Ascending aorta (tissue), 2 donors: Measurements from ENCODE around the gene ADH7. TPM values are rescaled to one million over a fixed set of nuclear protein-coding genes. Genes with fewer than 3 reads are reported as not detected.
A peak's percentile ranks its signal among the peaks of the same experiment; 100 is the strongest.

Experiments
- DNase-seq, 2 donors: peaks; one replicate each; pipeline ENCODE4 v3.0.0-alpha.2; 2019; ENCODE audit warnings: low spot score in 2 of 2
- H3K27ac ChIP-seq, 2 donors: fragments of 200-600 bp; sonication (generic); one replicate each; pipeline ENCODE4 v1.5.1; 2016 to 2017; ENCODE audit warnings: mild to moderate bottlenecking in 1 of 2
- H3K27me3 ChIP-seq: fragments of 200-600 bp; sonication (generic); one replicate; pipeline ENCODE4 v1.5.1; 2017
- H3K36me3 ChIP-seq, 2 donors: fragments of 200-600 bp; sonication (generic); one replicate each; pipeline ENCODE4 v1.5.1; 2016
- H3K4me1 ChIP-seq, 2 donors: fragments of 200-600 bp; sonication (generic); one replicate each; pipeline ENCODE4 v1.5.1; 2016 to 2017; ENCODE audit warnings: mild to moderate bottlenecking in 1 of 2
- H3K4me3 ChIP-seq, 2 donors: fragments of 200-600 bp; sonication (generic); one replicate each; pipeline ENCODE4 v1.5.1; 2016 to 2017; ENCODE audit warnings: mild to moderate bottlenecking in 1 of 2
- H3K9me3 ChIP-seq, 2 donors: fragments of 200-600 bp; sonication (generic); one replicate each; pipeline ENCODE4 v1.5.1; 2016
- CTCF ChIP-seq, 3 experiments: fragments of 200-600 bp in 2 of 3; fragments of 450-650 bp in 1 of 3; sonication (generic) in 2 of 3; IDR thresholded peaks; one replicate each; pipeline ENCODE4 v1.5.1; 2016 to 2019; ENCODE audit warnings: antibody characterized with exemption in 3 of 3, mild to moderate bottlenecking in 1 of 3, moderate library complexity in 1 of 3
- intact Hi-C: fragments of 100-400 bp; cut with DNase I; formaldehyde crosslinking; loops from one replicate; pipeline ENCODE4 v1.15.1; 2023
- total RNA-seq: library from RNA; depleted of rRNA; stranded (reverse); fragments of >200 nt; gene quantifications from one replicate; pipeline ENCODE4 v1.1.0, GENCODE V29; 2016

The ADH7 gene
- total RNA-seq, 1 donor from 2014 or later: not detected

GRCh38 chr4:99389606-99390005, 45.5 kb downstream of the ADH7 start:
- H3K36me3 ChIP-seq: no peaks in the 10 kb centered on the region
- H3K27me3 ChIP-seq: no peaks in the 10 kb centered on the region
- H3K9me3 ChIP-seq: peaks cover 11 to 39% of the 10 kb centered on the region in 2 donors
- TF ChIP-seq CTCF (IDR thresholded peaks at IDR 0.05): no peak
- intact Hi-C loops: loop anchor here (5.0 kb wide), 1 partner anchor 142 kb away; no protein-coding TSS in a partner anchor
- DNase-seq: no peak
- H3K27ac ChIP-seq: peak overlapping the region; percentile 65 to 76
- H3K4me3 ChIP-seq: no peak overlapping the region
- peaks cover 0 to 4% of the 10 kb centered on the region in 2 donors for H3K4me1 ChIP-seq

- TF ChIP-seq CTCF (IDR thresholded peaks at IDR 0.05): no peak
- peaks cover 0 to 4% of the 10 kb centered on the region in 2 donors for H3K4me1 ChIP-seq
These were observed 51.2 kb downstream of the ADH7 start for GRCh38 chr4:99383833-99384392.

GRCh38 chr4:99383399-99383798, 51.7 kb downstream of the ADH7 start:
- Histone ChIP-seq H3K36me3 (no peaks in the 10 kb centered on the region), H3K27me3 (no peaks in the 10 kb centered on the region), H3K4me3 (no peak overlapping the region), H3K4me1 (peaks cover 0 to 4% of the 10 kb centered on the region in 2 donors), H3K9me3 (peaks cover 0 to 15% of the 10 kb centered on the region in 2 donors), H3K27ac (peak overlapping the region; percentile 82 to 91)
- no peak for DNase-seq
- intact Hi-C loops: loop anchor here (5.0 kb wide), 1 partner anchor 61 kb away; the partner anchor contains the start of gene ADH1B
- no peak for TF ChIP-seq CTCF (IDR thresholded peaks at IDR 0.05)

More at GRCh38 chr4:99383833-99384392, 51.2 kb downstream of the ADH7 start:
- DNase-seq: peak in 1 of 2 donors; percentile 83
- Histone ChIP-seq H3K9me3 (peaks cover 4 to 20% of the 10 kb centered on the region in 2 donors), H3K27me3 (no peaks in the 10 kb centered on the region), H3K36me3 (no peaks in the 10 kb centered on the region), H3K4me3 (no peak overlapping the region), H3K27ac (peak overlapping the region; percentile 82 to 91)
- intact Hi-C loops: loop anchor here (5.0 kb wide), 1 partner anchor 62 kb away; the partner anchor contains the start of gene ADH1B

GRCh38 chr4:99382745-99383360, 52.3 kb downstream of the ADH7 start:
- intact Hi-C loops: loop anchor here (5.0 kb wide), 1 partner anchor 61 kb away; the partner anchor contains the start of gene ADH1B

GRCh38 chr4:99381588-99382175, 53.5 kb downstream of the ADH7 start:
- peak overlapping the region; percentile 82 to 91 for H3K27ac ChIP-seq
- no peaks in the 10 kb centered on the region for H3K36me3 ChIP-seq
- H3K4me1 ChIP-seq: peaks cover 0 to 4% of the 10 kb centered on the region in 2 donors
- intact Hi-C loops: loop anchor here (5.0 kb wide), 1 partner anchor 59 kb away; the partner anchor contains the start of gene ADH1B
- DNase-seq: no peak
- no peak for TF ChIP-seq CTCF (IDR thresholded peaks at IDR 0.05)
- no peak overlapping the region for H3K4me3 ChIP-seq
- H3K27me3 ChIP-seq: no peaks in the 10 kb centered on the region
- H3K9me3 ChIP-seq: peaks cover 0 to 18% of the 10 kb centered on the region in 2 donors

More at GRCh38 chr4:99382745-99383360, 52.3 kb downstream of the ADH7 start:
- Histone ChIP-seq H3K27ac (peak overlapping the region; percentile 82 to 91), H3K27me3 (no peaks in the 10 kb centered on the region), H3K9me3 (peaks cover 0 to 14% of the 10 kb centered on the region in 2 donors), H3K4me1 (peaks cover 0 to 4% of the 10 kb centered on the region in 2 donors), H3K36me3 (no peaks in the 10 kb centered on the region), H3K4me3 (no peak overlapping the region)
- TF ChIP-seq CTCF (IDR thresholded peaks at IDR 0.05): no peak
- DNase-seq: no peak
